Hepatocyte (in vitro differentiated cells): ENCODE measurements around the gene ERGIC2.

ENCODE experiments used
- EZH2 ChIP-seq: fragments of 200-600 bp; sonication (generic); IDR thresholded peaks from 2 replicates; pipeline ENCODE4 v1.6.1; 2016; ENCODE audit warnings: antibody characterized with exemption, mild to moderate bottlenecking, borderline replicate concordance
- TF ChIP-seq, protein P1 (sequence below): fragments of 200-600 bp; sonication (generic); IDR thresholded peaks from 2 replicates; pipeline ENCODE4 v1.5.1; 2016; ENCODE audit warnings: antibody characterized with exemption, mild to moderate bottlenecking; ENCODE audit not compliant: poor library complexity

DNA sequence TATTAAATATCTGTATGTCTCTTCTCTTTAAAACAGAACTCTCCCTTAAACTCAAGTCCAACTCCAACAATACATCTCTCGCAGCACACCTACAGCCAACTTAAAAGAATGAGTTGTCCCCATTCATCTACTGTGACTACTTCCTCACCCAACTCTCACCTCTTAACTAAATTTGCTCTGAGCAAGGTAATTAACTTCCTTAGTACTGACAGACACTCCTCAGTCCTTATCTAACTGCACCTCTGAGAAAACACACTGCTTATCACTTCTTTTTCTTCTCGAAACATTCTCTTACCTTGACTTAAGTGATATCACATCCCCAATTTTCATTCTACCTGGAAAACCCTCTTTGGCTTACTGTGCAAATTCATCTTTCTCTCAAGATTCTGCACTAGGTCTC lies 7.0 kb downstream of the ERGIC2 start:
- TF ChIP-seq, protein P1, sequence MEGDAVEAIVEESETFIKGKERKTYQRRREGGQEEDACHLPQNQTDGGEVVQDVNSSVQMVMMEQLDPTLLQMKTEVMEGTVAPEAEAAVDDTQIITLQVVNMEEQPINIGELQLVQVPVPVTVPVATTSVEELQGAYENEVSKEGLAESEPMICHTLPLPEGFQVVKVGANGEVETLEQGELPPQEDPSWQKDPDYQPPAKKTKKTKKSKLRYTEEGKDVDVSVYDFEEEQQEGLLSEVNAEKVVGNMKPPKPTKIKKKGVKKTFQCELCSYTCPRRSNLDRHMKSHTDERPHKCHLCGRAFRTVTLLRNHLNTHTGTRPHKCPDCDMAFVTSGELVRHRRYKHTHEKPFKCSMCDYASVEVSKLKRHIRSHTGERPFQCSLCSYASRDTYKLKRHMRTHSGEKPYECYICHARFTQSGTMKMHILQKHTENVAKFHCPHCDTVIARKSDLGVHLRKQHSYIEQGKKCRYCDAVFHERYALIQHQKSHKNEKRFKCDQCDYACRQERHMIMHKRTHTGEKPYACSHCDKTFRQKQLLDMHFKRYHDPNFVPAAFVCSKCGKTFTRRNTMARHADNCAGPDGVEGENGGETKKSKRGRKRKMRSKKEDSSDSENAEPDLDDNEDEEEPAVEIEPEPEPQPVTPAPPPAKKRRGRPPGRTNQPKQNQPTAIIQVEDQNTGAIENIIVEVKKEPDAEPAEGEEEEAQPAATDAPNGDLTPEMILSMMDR: no peak
- no peak for TF ChIP-seq EZH2
